SK-N-DZ (cell line): ENCODE measurements around the gene CYB5A.

Experiments
- DNase-seq: peaks from one replicate; pipeline ENCODE4 v3.0.0-alpha.2; 2015; ENCODE audit warnings: low spot score
- small RNA-seq, 2 experiments: library from RNA; depleted of rRNA; stranded (forward); fragments of <200 nt; gene quantifications; one replicate each; pipeline ENCODE3, GENCODE V24; 2014

Gene CYB5A

DNA sequence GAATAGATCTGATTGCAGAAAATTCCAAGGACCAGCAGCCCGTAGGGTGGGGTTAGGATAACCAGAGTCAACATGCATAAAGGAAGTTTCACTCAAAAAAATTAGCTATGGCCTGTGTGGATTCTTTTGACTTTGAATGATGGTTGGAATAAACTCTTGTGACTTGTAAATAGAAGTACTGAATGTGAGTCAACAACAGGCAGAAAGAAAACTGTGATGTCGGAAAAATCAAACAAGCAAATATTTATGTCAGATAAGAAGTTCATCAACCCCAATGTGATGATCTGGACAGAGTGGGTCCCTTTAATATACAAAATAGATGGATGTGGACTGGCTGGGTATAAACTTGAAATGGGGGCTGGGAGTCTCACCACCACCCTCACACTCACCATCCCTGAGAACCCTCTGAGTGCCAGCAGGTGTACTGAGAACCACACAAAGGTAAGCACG is 75.1 kb downstream of the CYB5A start:
- no peak for DNase-seq

DNA sequence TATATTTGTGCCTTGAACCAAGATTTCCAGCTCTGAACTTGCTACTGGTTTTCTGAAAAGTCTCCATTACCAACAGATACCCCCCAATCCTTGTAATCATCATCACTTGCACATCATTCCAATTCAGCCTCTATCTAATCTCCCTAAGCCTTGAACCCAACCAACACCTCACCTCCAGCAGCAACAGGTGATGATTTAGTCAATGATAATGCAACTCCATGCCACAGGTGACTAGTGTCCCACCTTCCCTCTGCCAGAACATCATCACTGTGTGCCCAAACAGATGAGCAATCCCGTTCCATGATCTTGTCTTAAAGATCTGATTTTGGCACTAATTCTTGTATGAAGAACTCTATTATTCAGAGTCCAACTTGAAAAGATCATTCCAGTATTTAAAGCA is 75.9 kb downstream of the CYB5A start:
- DNase-seq, result no peak

DNA sequence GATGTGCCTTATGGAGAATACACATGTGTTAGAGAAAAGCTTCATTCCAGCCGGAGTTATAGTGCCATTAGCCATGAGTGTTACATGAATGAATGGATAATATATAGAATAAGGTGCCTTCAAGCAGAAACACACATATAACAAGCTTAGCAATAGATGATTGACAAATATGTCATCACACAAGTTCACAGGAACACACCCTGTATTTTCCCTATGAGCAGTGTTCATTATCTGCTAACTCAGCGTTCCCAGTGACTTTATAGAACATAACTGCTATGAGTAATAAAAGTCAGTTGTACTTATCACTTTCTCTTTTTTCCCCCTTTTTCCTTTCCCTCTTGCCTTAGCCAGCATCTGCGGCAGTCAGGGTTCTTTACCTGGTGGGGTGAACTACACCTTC is 78.3 kb downstream of the CYB5A start:
- no peak for DNase-seq

DNA sequence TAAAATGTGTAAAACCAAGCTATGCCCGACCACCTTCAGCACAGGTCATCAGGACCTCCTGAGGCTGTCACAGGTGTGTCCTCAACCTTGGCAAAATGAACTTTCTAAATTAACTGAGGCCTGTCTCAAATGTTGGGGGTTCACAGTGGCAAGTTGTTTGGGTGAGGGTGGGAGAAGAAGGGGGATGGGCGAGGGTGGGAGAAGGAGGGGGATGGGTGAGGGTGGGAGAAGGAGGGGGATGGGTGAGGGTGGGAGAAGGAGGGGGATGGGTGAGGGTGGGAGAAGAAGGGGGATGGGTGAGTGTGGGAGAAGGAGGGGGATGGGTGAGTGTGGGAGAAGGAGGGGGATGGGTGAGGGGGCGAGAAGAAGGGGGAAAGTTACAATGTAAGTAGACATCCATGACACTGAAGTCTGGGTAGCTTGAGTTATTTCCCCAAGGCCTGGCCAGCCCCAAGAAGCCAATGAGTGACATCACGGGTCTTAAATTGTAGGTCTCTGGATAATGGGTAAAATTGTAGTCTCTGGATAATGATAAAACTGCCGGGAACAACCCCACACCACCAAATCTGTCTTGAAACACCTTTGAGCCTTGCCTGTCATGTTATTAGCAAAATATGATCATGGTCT is 87.1 kb downstream of the CYB5A start:
- DNase-seq, result no peak

DNA sequence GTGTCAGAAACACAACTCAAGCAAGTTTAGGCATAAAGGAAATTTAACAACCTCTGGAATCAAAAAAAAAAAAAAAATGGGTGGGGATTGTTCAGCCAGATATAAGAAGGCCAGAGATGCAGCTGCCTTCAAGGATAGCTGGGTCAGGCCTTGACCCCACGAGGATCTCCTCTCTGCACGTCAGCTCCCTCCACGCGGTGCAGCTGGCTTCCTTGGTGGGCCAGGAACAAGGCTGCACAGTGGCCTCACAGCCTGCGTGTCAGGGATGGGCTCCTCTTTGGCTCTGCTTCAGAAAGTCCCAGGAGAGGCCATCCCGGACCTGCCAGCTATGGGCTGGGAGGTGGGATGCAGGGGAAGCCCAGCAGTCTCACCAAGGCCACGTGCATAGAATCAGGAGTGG is 88.0 kb downstream of the CYB5A start:
- no peak for DNase-seq

Small RNAs within 50 kb of the gene (small RNA-seq; reads per million reads assigned to genes)
- gene RN7SL551P, result 0 to 0.04 reads per million in 2 experiments
